HepG2 (cell line): ENCODE results near the gene MBIP. TPM values are rescaled to one million over a fixed set of nuclear protein-coding genes. Genes with fewer than 3 reads are reported as not detected.
A peak's percentile ranks its signal among the peaks of the same experiment; 100 is the strongest.
"Not testable (repeated sequence)": the region's sequence is repeated elsewhere in the genome, so short reads cannot be mapped to it uniquely, and the experiment has no call there.

Source experiments
- ATAC-seq: fragments of 200-7000 bp; cut with Tn5 transposase; 3 replicates; pipeline ENCODE4 v1.9.1; 2020; ENCODE audit warnings: mild to moderate bottlenecking, moderate library complexity
- BruUV-seq: library from RNA; stranded (reverse); fragments of 400-500 nt; replicated peaks from 2 replicates; lab custom pipeline; 2021; lab: Mats Ljungman, UMichigan
- CTCF ChIA-PET: fragments of 300-600 bp; formaldehyde crosslinking; extraction: SDS; loops from one replicate; lab custom pipeline; 2021; ENCODE audit warnings: low total read pairs, inconsistent platforms, low intra/inter-chr PET ratio; lab: Yijun Ruan, JAX
- POLR2A ChIA-PET: fragments of 350-600 bp; sonication (Branson Sonifier 250); formaldehyde crosslinking; loops from one replicate; lab custom pipeline; 2020; ENCODE audit warnings: antibody characterized with exemption, inconsistent platforms; lab: Yijun Ruan, JAX
- DNase-seq: peaks from one replicate; pipeline ENCODE4 v3.0.0-alpha.2; 2015; ENCODE audit warnings: low spot score
- FAIRE-seq: peaks from 3 replicates; lab custom pipeline; 2011; peaks lifted over from hg19 to GRCh38; lab: Jason Lieb, UNC
- H2AFZ ChIP-seq: one replicate; pipeline ENCODE4 v1.6.1; 2011; ENCODE audit warnings: low read length, inconsistent platforms
- H3K27ac ChIP-seq: fragments of 300-600 bp; 3 replicates; pipeline ENCODE4 v1.8.0; 2011; ENCODE audit warnings: mixed run types, mild to moderate bottlenecking, mixed read lengths, low read length, inconsistent platforms; ENCODE audit not compliant: insufficient read depth; ENCODE audit errors: extremely low read length
- H3K27me3 ChIP-seq, 2 experiments: fragments of 200-600 bp in 1 of 2; 2 replicates in 1 of 2; 3 replicates in 1 of 2; pipeline versions ENCODE4 v1.6.0 to v1.8.0; 2011; ENCODE audit warnings: low read length in 2 of 2, mild to moderate bottlenecking in 2 of 2, moderate library complexity in 2 of 2, inconsistent platforms in 1 of 2; ENCODE audit not compliant: insufficient read depth in 2 of 2, control insufficient read depth in 1 of 2
- H3K36me3 ChIP-seq, 2 experiments: fragments of 200-600 bp in 1 of 2; replicated peaks in 1 of 2; 2 replicates in 1 of 2; 3 replicates in 1 of 2; pipeline versions ENCODE4 v1.5.1 to v1.8.0; 2011; ENCODE audit warnings: low read length in 2 of 2, inconsistent platforms in 1 of 2; ENCODE audit not compliant: insufficient read depth in 2 of 2, control insufficient read depth in 1 of 2
- H3K4me1 ChIP-seq: 2 replicates; pipeline ENCODE4 v1.5.1; 2012; ENCODE audit warnings: low read length, inconsistent platforms; ENCODE audit not compliant: insufficient read depth
- H3K4me2 ChIP-seq: 2 replicates; pipeline ENCODE4 v1.6.0; 2011; ENCODE audit warnings: low read depth, low read length, inconsistent platforms
- H3K4me3 ChIP-seq, 3 experiments: fragments of 200-600 bp in 1 of 3; sonication (generic), shearing (Covaris generic) in 1 of 3; replicated peaks in 1 of 3; 2 replicates each; pipeline ENCODE4 v1.5.1; 2011 to 2016; ENCODE audit warnings: low read length in 3 of 3, inconsistent platforms in 2 of 3, low read depth in 2 of 3, mild to moderate bottlenecking in 2 of 3, control low read depth in 1 of 3, mixed read lengths in 1 of 3; ENCODE audit not compliant: insufficient read depth in 1 of 3
- H3K79me2 ChIP-seq: one replicate; pipeline ENCODE4 v1.6.1; 2011; ENCODE audit warnings: low read length, inconsistent platforms; ENCODE audit not compliant: insufficient read depth
- H3K9ac ChIP-seq: 2 replicates; pipeline ENCODE4 v1.6.0; 2011; ENCODE audit warnings: mild to moderate bottlenecking, low read depth, low read length, inconsistent platforms; ENCODE audit not compliant: insufficient read depth
- H3K9me3 ChIP-seq: 2 replicates; pipeline ENCODE4 v1.5.1; 2012; ENCODE audit warnings: mild to moderate bottlenecking, low read length
- H4K20me1 ChIP-seq: 2 replicates; pipeline ENCODE4 v1.6.0; 2011; ENCODE audit warnings: inconsistent platforms, mild to moderate bottlenecking, low read length, moderate library complexity; ENCODE audit not compliant: insufficient read depth
- HNF1A ChIP-seq, 2 experiments: sonication (generic) in 1 of 2; formaldehyde crosslinking in 1 of 2; IDR thresholded peaks; 2 replicates each; pipeline versions ENCODE4 v1.4.0 to v1.6.1; 2016 to 2020; ENCODE audit warnings: borderline replicate concordance in 1 of 2, low read depth in 1 of 2, mild to moderate bottlenecking in 1 of 2, missing genetic modification reagents in 1 of 2
- KMT2B ChIP-seq: IDR thresholded peaks from 2 replicates; pipeline ENCODE4 v1.6.1; 2016; ENCODE audit warnings: missing genetic modification reagents, missing compliant biosample characterization
- SNAI1 ChIP-seq: sonication (generic); formaldehyde crosslinking; IDR thresholded peaks from 2 replicates; pipeline ENCODE4 v1.5.0; 2020; ENCODE audit warnings: mild to moderate bottlenecking, missing genetic modification reagents, borderline replicate concordance
- TBP ChIP-seq: sonication (generic); formaldehyde crosslinking; IDR thresholded peaks from 2 replicates; pipeline ENCODE4 v1.5.0; 2020; ENCODE audit warnings: missing genetic modification reagents
- ZNF10 ChIP-seq: sonication (generic); formaldehyde crosslinking; IDR thresholded peaks from 2 replicates; pipeline ENCODE4 v1.4.0; 2020; ENCODE audit warnings: mild to moderate bottlenecking, low read depth, missing genetic modification reagents, borderline replicate concordance
- ZNF572 ChIP-seq: sonication (generic); formaldehyde crosslinking; IDR thresholded peaks from 2 replicates; pipeline ENCODE4 v1.5.1; 2020; ENCODE audit warnings: mild to moderate bottlenecking, missing genetic modification reagents
- WGBS: methylation state at CpG from one replicate; pipeline ENCODE4 v1.1.6; 2017; ENCODE audit warnings: low lambda C conversion rate; 5-methylcytosine and 5-hydroxymethylcytosine counted together
- in situ Hi-C: cut with HindIII; loops from 2 replicates; pipeline ENCODE4 v1.10.0; 2017; ENCODE audit warnings: low pct_unique_long_range_greater_than_20kb; ENCODE audit not compliant: extremely low pct_ligation_motif_present
- intact Hi-C: fragments of 100-400 bp; cut with micrococcal nuclease; formaldehyde crosslinking; loops from one replicate; pipeline ENCODE4 v1.10.0; 2022; ENCODE audit not compliant: unreplicated experiment
- polyA plus RNA-seq, 8 experiments: library from polyadenylated mRNA; depleted of rRNA in 3 of 8; stranded (reverse) in 7 of 8; unstranded in 1 of 8; fragments of >200 nt; fragmentation: Illumina TruSeq in 4 of 8; extraction: Trizol in 4 of 8; gene quantifications; 2 replicates each; pipeline versions ENCODE4 v1.2.1 to v1.2.3, GENCODE V29; 2011 to 2016; ENCODE audit warnings: low read depth in 4 of 8, missing spikeins in 1 of 8, mixed read lengths in 1 of 8; ENCODE audit not compliant: insufficient read depth in 1 of 8
- total RNA-seq, 5 experiments: library from RNA; depleted of rRNA; stranded (reverse); fragments of >200 nt; fragmentation: Illumina TruSeq; extraction: Trizol; gene quantifications; 2 replicates each; pipeline ENCODE4 v1.2.3, GENCODE V29; 2016; ENCODE audit warnings: low read depth in 1 of 5

The MBIP gene
- total and polyA plus RNA-seq, 2 of the 13 experiments (the other 11 are each of a cell fraction or from before 2014, with no cell fraction given) = 48.1 to 48.6 TPM

- TF ChIP-seq HNF1A (IDR thresholded peaks at IDR 0.05; ENCODE audit: low read depth) (no peak), HNF1A (CRISPR knock-in tag; IDR thresholded peaks at IDR 0.05; ENCODE audit: borderline replicate concordance) (no peak), ZNF10 (no peak)
These were observed 19.4 kb upstream of the MBIP start (continued) for GRCh38 chr14:36339816-36340215.

GRCh38 chr14:36333119-36333518, 12.7 kb upstream of the MBIP start:
- Histone ChIP-seq H3K9ac (no peak overlapping the region), H3K4me1 (no peaks in the 10 kb centered on the region), H3K27ac (no peak overlapping the region), H3K4me3 (no peak overlapping the region), H3K27me3 (peaks cover 0 to 4% of the 10 kb centered on the region in 2 experiments; a peak in 2 of 5 replicates), H3K4me2 (no peak overlapping the region), H3K79me2 (no peaks in the 10 kb centered on the region), H2AFZ (no peak overlapping the region), H3K9me3 (no peaks in the 10 kb centered on the region), H4K20me1 (no peaks in the 10 kb centered on the region), H3K36me3 (no peaks in the 10 kb centered on the region)
- under 1% methylated on average over 4 of the region's 4 CpGs for WGBS
- intact Hi-C loops = no loop called here
- ChIA-PET POLR2A (no interaction called here), CTCF (no interaction called here)
- no peak for FAIRE-seq
- DNase-seq = no peak
- no TSS peak for BruUV-seq
- in situ Hi-C loops = no loop called here
- ATAC-seq = no peak
- TF ChIP-seq SNAI1 (no peak), ZNF572 (CRISPR knock-in tag) (no peak), KMT2B (CRISPR knock-in tag) (no peak), TBP (CRISPR knock-in tag) (0 out of 2 replicates have a peak, but pooled peaks have one; percentile 27)

- H3K9ac ChIP-seq, BruUV-seq, H3K27me3 ChIP-seq, H3K27ac ChIP-seq, H3K4me1 ChIP-seq, ATAC-seq, intact Hi-C loops, H3K4me3 ChIP-seq, H3K36me3 ChIP-seq, H4K20me1 ChIP-seq, CTCF ChIA-PET, H3K9me3 ChIP-seq, H3K4me2 ChIP-seq, POLR2A ChIA-PET, H2AFZ ChIP-seq, DNase-seq, in situ Hi-C loops, H3K79me2 ChIP-seq: not testable (repeated sequence)
- peak; percentile 49 for FAIRE-seq
- 10% methylated on average over 4 of the region's 4 CpGs for WGBS
These were observed 7.1 kb upstream of the MBIP start for GRCh38 chr14:36327573-36327972.
